Ishikawa (cell line): ENCODE results near the gene FGF4.

Source experiments
- CREB1 ChIP-seq: IDR thresholded peaks from 2 replicates; pipeline ENCODE4 v1.6.1; 2012; ENCODE audit warnings: low read depth
- EP300 ChIP-seq: IDR thresholded peaks from 2 replicates; pipeline ENCODE4 v1.6.1; 2012; ENCODE audit warnings: borderline replicate concordance
- RAD21 ChIP-seq: IDR thresholded peaks from 2 replicates; pipeline ENCODE4 v1.6.1; 2012; ENCODE audit warnings: low read depth
- REST ChIP-seq: IDR thresholded peaks from 2 replicates; pipeline ENCODE4 v1.6.1; 2012; ENCODE audit warnings: low read depth, mild to moderate bottlenecking
- TAF1 ChIP-seq: IDR thresholded peaks from 2 replicates; pipeline ENCODE4 v1.6.1; 2012; ENCODE audit warnings: low read depth, mild to moderate bottlenecking
- ZBTB7A ChIP-seq: IDR thresholded peaks from 2 replicates; pipeline ENCODE4 v1.6.1; 2012; ENCODE audit warnings: low read depth

GRCh38 chr11:69821511-69822040 is 46.4 kb upstream of the FGF4 start:
- TF ChIP-seq RAD21 (no peak), CREB1 (no peak), REST (no peak), ZBTB7A (no peak), EP300 (no peak), TAF1 (no peak)
